GM21515 (cell line): ENCODE results near the gene GOLGA8S.
"Not testable (repeated sequence)": the region's sequence is repeated elsewhere in the genome, so short reads cannot be mapped to it uniquely, and the experiment has no call there.

Experiments used
- ATAC-seq: cut with Tn5 transposase; IDR thresholded peaks from one replicate; pipeline ENCODE4 v1.9.1; 2021; ENCODE audit not compliant: unreplicated experiment

Gene GOLGA8S

GRCh38 chr15:23354448-23354847 is at the start of gene GOLGA8S:
Gene GOLGA8S, plus strand, starts transcription at chr15:23354748. Its CDS starts 62 bp downstream, at chr15:23354810.
- ATAC-seq, result not testable (repeated sequence)

GRCh38 chr15:23304805-23305204 is 49.7 kb upstream of the GOLGA8S start:
- not testable (repeated sequence) for ATAC-seq

GRCh38 chr15:23305921-23306320 is 48.6 kb upstream of the GOLGA8S start:
- ATAC-seq, result not testable (repeated sequence)

- not testable (repeated sequence) for ATAC-seq
Measured at GRCh38 chr15:23311233-23311632, 43.3 kb upstream of the GOLGA8S start.

GRCh38 chr15:23334096-23334495 is 20.5 kb upstream of the GOLGA8S start, which contains the start of gene GOLGA6L26:
Gene GOLGA6L26, minus strand, starts transcription at chr15:23334196. Its CDS starts 61 bp downstream, at chr15:23334135.
- not testable (repeated sequence) for ATAC-seq

- not testable (repeated sequence) for ATAC-seq
Measured at GRCh38 chr15:23362622-23363021, 8.1 kb downstream of the GOLGA8S start.

- ATAC-seq, result not testable (repeated sequence)
Measured at GRCh38 chr15:23364261-23364660, 9.7 kb downstream of the GOLGA8S start.

GRCh38 chr15:23370578-23370977 is 16.0 kb downstream of the GOLGA8S start:
- no peak for ATAC-seq

GRCh38 chr15:23371134-23371533 is 16.6 kb downstream of the GOLGA8S start:
- ATAC-seq, result not testable (repeated sequence)

GRCh38 chr15:23371868-23372267 is 17.3 kb downstream of the GOLGA8S start:
- ATAC-seq, result not testable (repeated sequence)

- no peak for ATAC-seq
Measured at GRCh38 chr15:23372284-23372683, 17.7 kb downstream of the GOLGA8S start.

GRCh38 chr15:23372891-23373600 is 18.5 kb downstream of the GOLGA8S start:
- not testable (repeated sequence) for ATAC-seq

GRCh38 chr15:23374226-23374625 is 19.7 kb downstream of the GOLGA8S start:
- ATAC-seq, result not testable (repeated sequence)

- not testable (repeated sequence) for ATAC-seq
Measured at GRCh38 chr15:23378946-23379345, 24.4 kb downstream of the GOLGA8S start.

- not testable (repeated sequence) for ATAC-seq
Measured at GRCh38 chr15:23380700-23381099, 26.2 kb downstream of the GOLGA8S start.

GRCh38 chr15:23381192-23381591 is 26.6 kb downstream of the GOLGA8S start:
- not testable (repeated sequence) for ATAC-seq

- no peak for ATAC-seq
Measured at GRCh38 chr15:23384371-23384770, 29.8 kb downstream of the GOLGA8S start.

GRCh38 chr15:23385886-23386430 is 31.4 kb downstream of the GOLGA8S start:
- ATAC-seq, result no peak

GRCh38 chr15:23387621-23388190 is 33.2 kb downstream of the GOLGA8S start:
- ATAC-seq, result no peak

- no peak for ATAC-seq
Measured at GRCh38 chr15:23395030-23395692, 40.6 kb downstream of the GOLGA8S start.

GRCh38 chr15:23395832-23396231 is 41.3 kb downstream of the GOLGA8S start:
- no peak for ATAC-seq
